GM19468 (cell line): ENCODE measurements around the gene RPS6KC1.
"Not testable (repeated sequence)": the region's sequence is repeated elsewhere in the genome, so short reads cannot be mapped to it uniquely, and the experiment has no call there.

ENCODE experiments used
- ATAC-seq: cut with Tn5 transposase; IDR thresholded peaks from one replicate; pipeline ENCODE4 v1.9.1; 2021; ENCODE audit warnings: mild to moderate bottlenecking, moderate library complexity, moderate number of reproducible peaks; ENCODE audit not compliant: unreplicated experiment; ENCODE audit errors: extremely low read depth

Gene RPS6KC1

GRCh38 chr1:213266983-213267772, 216.1 kb downstream of the RPS6KC1 start:
- no peak for ATAC-seq

GRCh38 chr1:213268221-213268620, 217.2 kb downstream of the RPS6KC1 start:
- no peak for ATAC-seq

DNA sequence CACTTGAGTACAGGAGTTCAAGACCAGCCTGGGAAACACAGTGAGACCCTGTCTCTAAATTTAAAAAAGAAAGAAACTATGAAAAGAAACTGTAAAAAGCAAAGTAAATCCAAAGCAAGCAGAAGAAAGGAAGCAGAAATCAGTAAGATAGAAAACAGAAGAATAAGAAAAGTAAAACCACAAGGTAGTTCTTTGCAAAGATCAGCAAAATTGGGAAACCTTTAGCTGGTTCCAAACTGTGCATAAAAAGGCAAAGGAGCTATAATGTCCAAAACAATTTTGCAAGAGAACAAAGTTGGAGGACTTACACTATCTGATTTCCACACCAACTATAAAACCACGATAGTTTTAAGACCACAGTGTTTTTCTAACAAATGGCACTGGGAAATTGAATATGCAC, 218.8 kb downstream of the RPS6KC1 start:
- no peak for ATAC-seq

GRCh38 chr1:213273546-213273945, 222.5 kb downstream of the RPS6KC1 start:
- ATAC-seq = no peak

DNA sequence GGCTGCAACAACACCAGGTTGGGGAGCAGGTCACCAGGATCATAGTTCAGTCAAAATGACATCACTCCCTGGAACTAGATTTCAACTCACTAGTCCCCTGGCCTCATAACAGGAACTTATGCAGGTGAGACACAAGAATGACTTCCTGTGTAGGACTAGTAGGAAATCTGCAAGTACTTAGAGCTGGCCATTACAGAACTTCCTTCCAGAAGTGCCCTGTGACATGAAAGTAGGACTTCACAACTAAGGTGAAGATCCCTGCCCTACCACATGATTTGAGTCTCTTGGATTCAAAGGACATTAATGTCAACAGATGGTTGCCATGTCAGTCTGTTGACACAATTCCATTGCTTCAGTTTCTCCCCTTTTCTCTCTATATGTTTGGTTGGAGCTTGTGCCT, 223.1 kb downstream of the RPS6KC1 start:
- ATAC-seq = no peak

GRCh38 chr1:213275293-213275692, 224.3 kb downstream of the RPS6KC1 start:
- no peak for ATAC-seq

GRCh38 chr1:213276236-213276635, 225.2 kb downstream of the RPS6KC1 start:
- no peak for ATAC-seq

DNA sequence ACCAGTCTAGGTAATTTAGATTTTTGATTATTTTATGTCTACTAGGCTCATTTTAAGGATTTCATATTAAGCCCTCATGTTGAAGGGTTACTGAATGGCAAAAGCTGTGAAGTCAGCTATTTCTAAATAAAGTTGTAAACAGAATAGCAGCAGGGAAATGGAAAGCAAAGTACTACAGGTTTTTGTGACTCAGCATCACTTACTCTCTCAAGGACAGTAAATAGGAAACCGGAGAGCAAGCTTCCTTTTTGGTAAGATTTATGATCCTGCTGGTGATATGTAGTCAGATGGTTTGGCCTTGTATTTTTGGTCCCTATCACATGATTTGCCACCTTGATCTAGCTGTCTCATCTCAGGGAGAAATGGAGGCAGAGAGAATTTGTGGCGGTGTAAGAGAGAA, 226.0 kb downstream of the RPS6KC1 start:
- ATAC-seq = no peak

GRCh38 chr1:213279410-213279809, 228.4 kb downstream of the RPS6KC1 start:
- no peak for ATAC-seq

- ATAC-seq = no peak
Observed at GRCh38 chr1:213281640-213282301, 230.7 kb downstream of the RPS6KC1 start.

GRCh38 chr1:213284626-213285025, 233.6 kb downstream of the RPS6KC1 start:
- ATAC-seq = no peak

GRCh38 chr1:213286235-213286634, 235.2 kb downstream of the RPS6KC1 start:
- no peak for ATAC-seq

GRCh38 chr1:213287987-213288386, 236.9 kb downstream of the RPS6KC1 start:
- no peak for ATAC-seq

GRCh38 chr1:213291526-213291925, 240.5 kb downstream of the RPS6KC1 start:
- ATAC-seq = no peak

DNA sequence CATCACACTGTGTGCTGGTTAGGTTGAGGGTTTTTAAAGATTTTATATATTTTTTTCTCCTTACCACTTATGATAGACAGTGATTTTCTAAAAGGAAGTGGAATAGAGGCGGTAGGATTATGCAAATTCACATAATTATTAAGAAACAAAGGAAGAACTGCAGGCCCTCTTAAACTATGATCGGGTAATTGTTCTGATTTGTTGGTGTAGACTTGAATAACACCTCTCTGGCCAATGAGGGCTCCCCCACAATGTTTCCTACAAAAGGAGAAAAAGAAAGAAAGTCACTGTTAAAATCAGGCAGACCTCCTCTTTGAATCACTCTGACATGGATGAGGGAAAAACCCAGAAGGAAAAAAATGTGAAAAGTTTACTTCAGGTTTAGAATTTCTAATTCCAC, 241.6 kb downstream of the RPS6KC1 start:
- no peak for ATAC-seq

DNA sequence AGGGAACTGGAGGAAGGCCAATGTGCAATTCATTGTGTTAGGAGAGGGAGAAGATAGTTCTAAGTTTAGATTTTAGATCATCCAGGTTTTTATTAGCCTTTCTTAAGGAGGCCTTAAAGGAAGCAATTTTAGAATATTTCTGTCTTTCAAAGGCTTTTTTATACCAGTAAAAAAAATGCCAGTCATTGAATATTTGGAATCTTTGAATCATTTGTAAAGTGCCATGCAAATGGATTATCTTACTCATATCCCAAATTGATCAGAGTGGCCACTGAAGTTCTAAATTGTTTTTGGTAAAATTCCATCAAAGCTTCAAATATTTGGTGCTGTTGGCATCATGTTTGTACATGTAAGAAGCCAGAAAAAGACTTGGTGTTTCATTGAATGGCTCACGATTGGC, 244.8 kb downstream of the RPS6KC1 start:
- no peak for ATAC-seq

DNA sequence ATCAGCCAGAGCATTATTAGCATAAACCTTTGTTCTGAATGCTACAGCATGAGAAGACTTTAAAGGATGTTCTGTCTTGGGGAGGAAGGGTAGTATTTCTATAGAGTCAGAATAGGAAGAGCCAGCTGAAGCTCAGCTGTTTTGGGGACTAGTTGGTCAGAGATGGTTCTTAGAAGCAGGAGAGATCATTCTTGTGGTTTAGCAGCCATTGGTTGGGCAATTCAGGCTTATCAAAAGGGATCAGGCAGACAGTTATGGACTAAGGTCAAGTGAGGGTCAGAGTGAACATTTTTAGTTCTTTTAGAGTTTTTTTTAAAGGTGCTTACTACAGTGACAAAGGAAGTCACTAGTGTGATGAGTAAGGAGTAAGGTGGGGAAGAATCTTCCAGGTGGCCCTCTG, 245.5 kb downstream of the RPS6KC1 start:
- no peak for ATAC-seq

DNA sequence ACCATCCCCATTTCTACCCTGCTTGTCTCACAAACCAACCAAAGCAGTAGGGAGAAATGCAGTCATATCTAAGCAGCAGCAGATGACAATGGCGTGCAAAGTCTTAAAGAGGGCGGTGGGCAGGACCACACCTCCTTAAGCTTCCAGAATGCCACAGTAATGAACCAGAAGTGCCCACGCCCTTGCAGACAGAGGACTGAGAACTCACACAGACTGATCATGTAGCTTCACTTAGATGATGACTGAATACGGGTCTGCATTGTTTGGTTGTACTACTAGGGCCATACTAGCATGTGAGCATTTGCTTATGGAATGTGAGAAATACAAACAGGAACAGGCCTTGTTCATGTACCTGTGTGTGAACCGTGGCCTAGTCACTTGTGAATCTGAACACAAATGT, 246.0 kb downstream of the RPS6KC1 start:
- no peak for ATAC-seq

DNA sequence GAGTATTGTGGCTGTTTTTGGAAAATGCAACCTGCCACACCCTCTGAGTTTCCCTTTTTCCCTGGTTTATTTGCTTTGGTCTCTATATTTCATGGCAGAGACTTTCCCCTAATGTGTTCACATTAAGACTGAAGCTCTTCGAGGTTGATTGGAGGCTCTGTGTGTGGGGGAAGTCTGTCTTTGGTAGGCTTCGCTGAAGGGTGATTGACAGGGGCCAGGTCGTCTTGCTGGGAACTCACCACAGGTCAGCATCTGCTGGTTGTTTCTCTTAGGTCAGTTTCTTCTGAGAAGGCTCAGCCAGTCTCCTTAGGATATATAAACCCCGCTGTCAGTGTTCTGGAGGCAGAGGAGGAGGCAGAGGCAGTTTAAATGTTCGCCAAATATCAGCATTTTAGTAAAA, 249.4 kb downstream of the RPS6KC1 start:
- ATAC-seq = no peak

DNA sequence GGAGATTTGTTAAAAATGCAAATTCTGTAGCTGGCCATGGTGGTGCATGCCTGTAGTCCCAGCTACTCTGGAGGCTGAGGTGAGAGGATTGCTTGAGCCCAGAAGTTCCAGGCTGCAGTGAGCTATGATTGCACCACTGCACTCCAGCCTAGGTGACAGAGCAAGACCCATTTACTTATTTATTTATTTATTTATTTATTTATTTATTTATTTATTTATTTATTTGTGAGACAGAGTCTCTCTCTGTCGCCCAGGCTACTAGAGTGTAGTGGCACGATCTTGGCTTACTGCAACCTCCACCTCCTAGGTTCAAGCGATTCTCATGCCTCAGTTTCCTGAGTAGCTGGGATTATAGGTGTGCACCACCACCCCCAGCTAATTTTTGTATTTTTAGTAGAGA, 250.5 kb downstream of the RPS6KC1 start:
- not testable (repeated sequence) for ATAC-seq

DNA sequence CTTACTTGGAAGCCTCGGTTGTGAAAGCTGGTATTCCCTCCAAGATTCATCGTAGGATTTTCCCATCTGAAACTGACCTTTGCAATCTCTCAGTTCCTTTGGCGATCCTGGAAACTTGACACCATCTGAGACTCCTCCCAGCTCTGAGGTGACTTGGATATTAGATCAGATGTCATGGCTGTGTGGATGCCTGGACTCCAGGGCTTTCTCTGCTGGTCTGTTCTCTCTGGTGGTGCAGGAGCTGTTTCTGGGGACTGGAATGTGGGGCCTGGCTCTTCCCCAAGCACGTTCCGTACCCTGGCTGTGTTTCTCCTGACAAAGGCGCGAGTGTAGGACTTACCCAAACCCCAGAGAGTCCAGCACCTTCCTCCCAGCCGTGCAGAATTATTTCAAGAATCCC, 252.2 kb downstream of the RPS6KC1 start:
- ATAC-seq = no peak

GRCh38 chr1:213315571-213315970, 264.5 kb downstream of the RPS6KC1 start:
- ATAC-seq = no peak
